ENCODE data around the gene RPS6KB1. TPM values are rescaled to one million over a fixed set of nuclear protein-coding genes. Genes with fewer than 3 reads are reported as not detected.
"Not testable (repeated sequence)": the region's sequence is repeated elsewhere in the genome, so short reads cannot be mapped to it uniquely, and the experiment has no call there.

Gene RPS6KB1
- total and polyA plus RNA-seq, 2 donors (not counting 1 experiment from before 2014, with no cell fraction given): 15.6 to 69.7 TPM

GRCh38 chr17:59972778-59973177 lies 79.9 kb downstream of the RPS6KB1 start:
- ChIA-PET POLR2A (no interaction called here), CTCF (interaction anchor here (0.6 kb wide), 1 partner anchor 13 kb away, joined by 3 read pairs; no protein-coding TSS in a partner anchor)
- Histone ChIP-seq H4K20me1 (ENCODE audit: control insufficient read depth, insufficient read depth, low read length, poor library complexity, severe bottlenecking) (no peaks in the 10 kb centered on the region), H3K27ac (ENCODE audit: low read length in 2 of 2) (no peak overlapping the region), H3K9ac (ENCODE audit: low read length) (no peak overlapping the region), H3K79me2 (ENCODE audit: control insufficient read depth, insufficient read depth, low read length) (no peaks in the 10 kb centered on the region), H3K9me3 (ENCODE audit: control extremely low read depth in 1 of 3, control insufficient read depth in 2 of 3, insufficient read depth in 1 of 3, low read length in 2 of 3) (no peaks in the 10 kb centered on the region), H3K4me2 (replicated peaks; ENCODE audit: low read depth, low read length, poor library complexity, severe bottlenecking) (no peak overlapping the region), H2AFZ (ENCODE audit: insufficient read depth, low read depth, low read length, poor library complexity, severe bottlenecking) (no peak overlapping the region), H3K36me3 (replicated peaks in 1 of 2; ENCODE audit: control extremely low read depth in 1 of 2, control insufficient read depth in 1 of 2, extremely low read depth in 1 of 2, insufficient read depth in 2 of 2, low read length in 1 of 2) (no peaks in the 10 kb centered on the region), H3K27me3 (replicated peaks in 1 of 4; ENCODE audit: control extremely low read depth in 1 of 4, control insufficient read depth in 3 of 4, insufficient read depth in 4 of 4, low read length in 3 of 4) (no peaks in the 10 kb centered on the region), H3K4me3 (ENCODE audit: control extremely low read depth in 1 of 5, extremely low read depth in 1 of 5, insufficient read depth in 1 of 5, low read depth in 2 of 5, low read length in 4 of 5) (no peak overlapping the region), H3K4me1 (ENCODE audit: control insufficient read depth in 2 of 2, insufficient read depth in 2 of 2, low read length in 2 of 2) (no peaks in the 10 kb centered on the region)
- no peak for TF ChIP-seq CTCF (IDR thresholded peaks at IDR 0.05)
- TF ChIP-seq EZH2 (IDR thresholded peaks at IDR 0.05; ENCODE audit: borderline replicate concordance, insufficient read depth, low read depth, low read length, poor library complexity, severe bottlenecking): no peak
- no peaks in the 10 kb centered on the region for H3K4me1 Mint-ChIP-seq
- no peak for DNase-seq
- WGBS (ENCODE audit: insufficient coverage): no CpG with 5 or more reads among the region's 1 CpG
- H3K27me3 Mint-ChIP-seq: no peaks in the 10 kb centered on the region
- H3K27ac Mint-ChIP-seq: no peak overlapping the region
- H3K4me3 Mint-ChIP-seq: no peak overlapping the region
- no peak for ATAC-seq (ENCODE audit: low read depth)
- intact Hi-C loops (cut with micrococcal nuclease): no loop called here
- H3K9me3 Mint-ChIP-seq (ENCODE audit: insufficient read depth): no peaks in the 10 kb centered on the region

DNA sequence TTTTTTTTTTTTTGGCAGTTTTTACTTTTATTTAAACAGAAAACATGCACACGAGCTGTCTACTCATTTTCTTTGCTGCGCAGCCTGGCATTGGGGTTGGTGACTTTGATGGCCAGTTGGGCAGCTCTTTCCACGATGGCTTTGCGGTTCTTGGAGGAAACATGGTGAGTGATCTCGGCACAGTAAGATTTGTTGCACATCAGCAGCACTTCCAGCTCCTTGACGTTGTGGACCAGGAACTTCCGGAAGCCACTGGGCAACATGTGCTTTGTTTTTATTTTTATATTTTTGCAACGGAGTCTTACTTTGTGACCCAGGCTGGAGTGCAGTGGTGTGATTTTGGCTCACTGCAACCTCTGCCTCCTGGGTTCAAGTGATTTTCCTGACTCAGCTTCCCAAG lies 80.6 kb downstream of the RPS6KB1 start:
- POLR2A ChIA-PET: not testable (repeated sequence)

DNA sequence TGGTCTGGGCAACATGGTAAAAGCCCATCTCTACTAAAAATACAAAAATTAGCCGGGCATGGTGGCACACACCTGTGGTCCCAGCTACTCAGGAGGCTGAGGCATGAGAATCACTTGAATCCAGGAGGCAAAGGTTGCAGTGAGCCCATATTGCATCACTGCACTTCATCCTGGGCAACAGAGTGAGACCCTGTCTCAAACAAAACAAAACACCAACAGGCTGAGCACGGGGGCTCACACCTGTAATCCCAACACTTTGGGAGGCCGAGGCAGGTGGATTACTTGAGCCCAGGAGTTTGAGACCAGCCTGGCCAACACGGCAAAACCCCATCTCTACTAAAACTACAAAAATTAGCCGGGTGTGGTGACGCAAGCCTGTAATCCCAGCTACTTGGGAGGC lies 82.2 kb downstream of the RPS6KB1 start:
- H3K27ac ChIP-seq (ENCODE audit: low read length in 2 of 2); CTCF ChIA-PET; H3K36me3 ChIP-seq (replicated peaks in 1 of 2; ENCODE audit: control extremely low read depth in 1 of 2, control insufficient read depth in 1 of 2, extremely low read depth in 1 of 2, insufficient read depth in 2 of 2, low read length in 1 of 2); H3K9me3 ChIP-seq (ENCODE audit: control extremely low read depth in 1 of 3, control insufficient read depth in 2 of 3, insufficient read depth in 1 of 3, low read length in 2 of 3); H4K20me1 ChIP-seq (ENCODE audit: control insufficient read depth, insufficient read depth, low read length, poor library complexity, severe bottlenecking); H3K4me1 ChIP-seq (ENCODE audit: control insufficient read depth in 2 of 2, insufficient read depth in 2 of 2, low read length in 2 of 2); H3K4me2 ChIP-seq (replicated peaks; ENCODE audit: low read depth, low read length, poor library complexity, severe bottlenecking); H3K27me3 Mint-ChIP-seq; H2AFZ ChIP-seq (ENCODE audit: insufficient read depth, low read depth, low read length, poor library complexity, severe bottlenecking); H3K27me3 ChIP-seq (replicated peaks in 1 of 4; ENCODE audit: control extremely low read depth in 1 of 4, control insufficient read depth in 3 of 4, insufficient read depth in 4 of 4, low read length in 3 of 4); DNase-seq; H3K27ac Mint-ChIP-seq; H3K9ac ChIP-seq (ENCODE audit: low read length); intact Hi-C loops (cut with micrococcal nuclease); H3K9me3 Mint-ChIP-seq (ENCODE audit: insufficient read depth); H3K4me3 ChIP-seq (ENCODE audit: control extremely low read depth in 1 of 5, extremely low read depth in 1 of 5, insufficient read depth in 1 of 5, low read depth in 2 of 5, low read length in 4 of 5); H3K79me2 ChIP-seq (ENCODE audit: control insufficient read depth, insufficient read depth, low read length); H3K4me3 Mint-ChIP-seq; ATAC-seq (ENCODE audit: low read depth); H3K4me1 Mint-ChIP-seq: not testable (repeated sequence)
- POLR2A ChIA-PET: interaction anchor here (0.7 kb wide), 1 partner anchor 820 kb away, joined by 4 read pairs; the partner anchor contains the start of gene SKA2
- WGBS (ENCODE audit: insufficient coverage): 88% methylated on average over 2 of the region's 6 CpGs

More for the DNA sequence above, 80.6 kb downstream of the RPS6KB1 start:
- H3K27ac ChIP-seq (ENCODE audit: low read length in 2 of 2); H3K4me1 ChIP-seq (ENCODE audit: control insufficient read depth in 2 of 2, insufficient read depth in 2 of 2, low read length in 2 of 2); H3K4me3 Mint-ChIP-seq; H3K4me2 ChIP-seq (replicated peaks; ENCODE audit: low read depth, low read length, poor library complexity, severe bottlenecking); H3K36me3 ChIP-seq (replicated peaks in 1 of 2; ENCODE audit: control extremely low read depth in 1 of 2, control insufficient read depth in 1 of 2, extremely low read depth in 1 of 2, insufficient read depth in 2 of 2, low read length in 1 of 2); H4K20me1 ChIP-seq (ENCODE audit: control insufficient read depth, insufficient read depth, low read length, poor library complexity, severe bottlenecking); H3K27ac Mint-ChIP-seq; H3K9me3 Mint-ChIP-seq (ENCODE audit: insufficient read depth); H3K79me2 ChIP-seq (ENCODE audit: control insufficient read depth, insufficient read depth, low read length); H3K27me3 Mint-ChIP-seq; H3K9me3 ChIP-seq (ENCODE audit: control extremely low read depth in 1 of 3, control insufficient read depth in 2 of 3, insufficient read depth in 1 of 3, low read length in 2 of 3); DNase-seq; H3K9ac ChIP-seq (ENCODE audit: low read length); H3K27me3 ChIP-seq (replicated peaks in 1 of 4; ENCODE audit: control extremely low read depth in 1 of 4, control insufficient read depth in 3 of 4, insufficient read depth in 4 of 4, low read length in 3 of 4); H2AFZ ChIP-seq (ENCODE audit: insufficient read depth, low read depth, low read length, poor library complexity, severe bottlenecking); ATAC-seq (ENCODE audit: low read depth); intact Hi-C loops (cut with micrococcal nuclease); H3K4me1 Mint-ChIP-seq; H3K4me3 ChIP-seq (ENCODE audit: control extremely low read depth in 1 of 5, extremely low read depth in 1 of 5, insufficient read depth in 1 of 5, low read depth in 2 of 5, low read length in 4 of 5): not testable (repeated sequence)
- CTCF ChIA-PET: interaction anchor here (0.6 kb wide), 1 partner anchor 14 kb away, joined by 3 read pairs; no protein-coding TSS in a partner anchor
- 97% methylated on average over 8 of the region's 8 CpGs for WGBS (ENCODE audit: insufficient coverage)

Measured in B cell (primary cell).